GM12878 (cell line): Measurements from ENCODE around the gene PGC.

Experiments used
- CTCF ChIP-seq, 3 experiments: IDR thresholded peaks in 2 of 3; conservative IDR thresholded peaks in 1 of 3; 2 replicates each; pipeline ENCODE4 v1.5.1; 2011; ENCODE audit warnings: low read depth in 3 of 3, low read length in 3 of 3, mild to moderate bottlenecking in 3 of 3, control low read depth in 2 of 3, moderate library complexity in 2 of 3, inconsistent platforms in 1 of 3, mixed read lengths in 1 of 3; ENCODE audit not compliant: control insufficient read depth in 2 of 3, insufficient read depth in 1 of 3; ENCODE audit errors: extremely low read depth in 1 of 3
- HDAC6 ChIP-seq: fragments of 200-600 bp; sonication (generic); IDR thresholded peaks from one replicate; pipeline ENCODE4 v1.8.0; 2017; ENCODE audit warnings: antibody characterized with exemption; ENCODE audit not compliant: unreplicated experiment
- MAX ChIP-seq: IDR thresholded peaks from 2 replicates; pipeline ENCODE4 v1.6.1; 2012; ENCODE audit warnings: low read depth, low read length, improper control_type of control experiment
- POLR2A ChIP-seq: IDR thresholded peaks from 2 replicates; pipeline ENCODE4 v1.6.1; 2011; ENCODE audit warnings: low read depth, mild to moderate bottlenecking, low read length
- POU2F2 ChIP-seq: IDR thresholded peaks from 3 replicates; pipeline ENCODE4 v1.6.1; 2011; ENCODE audit warnings: low read depth, mild to moderate bottlenecking, low read length, borderline replicate concordance
- STAT3 ChIP-seq: IDR thresholded peaks from 2 replicates; pipeline ENCODE4 v1.6.1; 2011; ENCODE audit warnings: low read depth, low read length, improper control_type of control experiment
- TCF12 ChIP-seq: IDR thresholded peaks from 2 replicates; pipeline ENCODE4 v1.6.1; 2011; ENCODE audit warnings: low read depth, mild to moderate bottlenecking, low read length
- YY1 ChIP-seq: IDR thresholded peaks from 2 replicates; pipeline ENCODE4 v1.6.1; 2011; ENCODE audit warnings: low read depth, mild to moderate bottlenecking, low read length
- TF ChIP-seq, protein P1 (sequence below): fragments of 450-650 bp; IDR thresholded peaks from 2 replicates; pipeline ENCODE4 v1.6.1; 2017; ENCODE audit warnings: borderline replicate concordance

- TF ChIP-seq MAX, result no peak
- TF ChIP-seq POLR2A, result no peak
- TF ChIP-seq HDAC6, result no peak
- TF ChIP-seq YY1, result no peak
- no peak for TF ChIP-seq TCF12
- no peak for TF ChIP-seq CTCF (IDR thresholded peaks at IDR 0.05 in 2 of 3, conservative IDR thresholded peaks at IDR 0.05 in 1 of 3; ENCODE audit: control insufficient read depth in 2 of 3, extremely low read depth in 1 of 3, insufficient read depth in 1 of 3, low read depth in 3 of 3, low read length in 3 of 3)
- TF ChIP-seq, protein P1, sequence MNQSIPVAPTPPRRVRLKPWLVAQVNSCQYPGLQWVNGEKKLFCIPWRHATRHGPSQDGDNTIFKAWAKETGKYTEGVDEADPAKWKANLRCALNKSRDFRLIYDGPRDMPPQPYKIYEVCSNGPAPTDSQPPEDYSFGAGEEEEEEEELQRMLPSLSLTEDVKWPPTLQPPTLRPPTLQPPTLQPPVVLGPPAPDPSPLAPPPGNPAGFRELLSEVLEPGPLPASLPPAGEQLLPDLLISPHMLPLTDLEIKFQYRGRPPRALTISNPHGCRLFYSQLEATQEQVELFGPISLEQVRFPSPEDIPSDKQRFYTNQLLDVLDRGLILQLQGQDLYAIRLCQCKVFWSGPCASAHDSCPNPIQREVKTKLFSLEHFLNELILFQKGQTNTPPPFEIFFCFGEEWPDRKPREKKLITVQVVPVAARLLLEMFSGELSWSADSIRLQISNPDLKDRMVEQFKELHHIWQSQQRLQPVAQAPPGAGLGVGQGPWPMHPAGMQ, result no peak
- TF ChIP-seq STAT3, result no peak
- TF ChIP-seq POU2F2, result no peak
Observed at GRCh38 chr6:41696788-41697187, 50.4 kb downstream of the PGC start.
